ENCODE data around the gene DGKD.

DNA sequence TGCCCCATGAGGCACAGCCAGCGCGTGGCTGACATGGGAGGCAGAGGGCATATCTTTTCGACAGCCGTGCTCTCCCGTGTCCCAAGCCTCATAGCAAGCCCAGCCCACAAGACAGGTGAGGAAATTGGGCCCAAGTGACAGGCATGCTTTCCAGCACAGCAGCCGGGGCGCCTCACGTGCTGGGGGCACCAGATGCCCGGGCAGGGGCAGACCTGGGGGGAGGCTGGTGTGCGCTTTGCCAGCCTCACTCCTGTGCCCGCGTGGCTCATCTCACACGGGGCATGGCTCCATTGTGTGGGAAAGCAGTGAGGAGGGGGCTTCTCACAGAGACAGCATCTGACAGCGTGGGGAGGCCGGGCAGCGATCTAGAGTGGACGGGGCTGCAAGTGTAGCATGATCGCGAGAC, 119.1 kb downstream of the DGKD start:
- TF ChIP-seq CTCF (IDR thresholded peaks at IDR 0.05), result no peak
- no peak for TF ChIP-seq POLR2A (IDR thresholded peaks at IDR 0.05)

All from Peyer's patch (tissue), 4 donors.